C4-2B (cell line): ENCODE measurements around the gene MSX1.

Experiments used
- CTCF ChIP-seq: fragments of 450-650 bp; conservative IDR thresholded peaks from 2 replicates; pipeline ENCODE4 v1.5.1; 2017; ENCODE audit warnings: mild to moderate bottlenecking
- ZFX ChIP-seq: fragments of 450-650 bp; IDR thresholded peaks from 2 replicates; pipeline ENCODE4 v1.6.1; 2017

GRCh38 chr4:4820261-4820660, 39.2 kb upstream of the MSX1 start:
- TF ChIP-seq CTCF (no peak), ZFX (no peak)
